PC-9 (cell line): ENCODE data around the gene LRIG2.

Source experiments
- CTCF ChIP-seq: fragments of 200-600 bp; sonication (generic); conservative IDR thresholded peaks from 2 replicates; pipeline ENCODE4 v1.6.1; 2017; ENCODE audit warnings: mixed run types, antibody characterized with exemption, mild to moderate bottlenecking, moderate library complexity
- EZH2 ChIP-seq: fragments of 200-600 bp; sonication (generic); IDR thresholded peaks from 2 replicates; pipeline ENCODE4 v1.8.0; 2017; ENCODE audit warnings: antibody characterized with exemption, low read depth

- TF ChIP-seq EZH2: no peak
- TF ChIP-seq CTCF: no peak
Observed at GRCh38 chr1:113138778-113139177, 65.8 kb downstream of the LRIG2 start.
